ENCODE measurements around the gene ATP6V1F. TPM values are rescaled to one million over a fixed set of nuclear protein-coding genes. Genes with fewer than 3 reads are reported as not detected.
A peak's percentile ranks its signal among the peaks of the same experiment; 100 is the strongest.

ATP6V1F gene
- total and polyA plus RNA-seq, 3 donors from 2014 or later: 133 to 414 (median 166) TPM

DNA sequence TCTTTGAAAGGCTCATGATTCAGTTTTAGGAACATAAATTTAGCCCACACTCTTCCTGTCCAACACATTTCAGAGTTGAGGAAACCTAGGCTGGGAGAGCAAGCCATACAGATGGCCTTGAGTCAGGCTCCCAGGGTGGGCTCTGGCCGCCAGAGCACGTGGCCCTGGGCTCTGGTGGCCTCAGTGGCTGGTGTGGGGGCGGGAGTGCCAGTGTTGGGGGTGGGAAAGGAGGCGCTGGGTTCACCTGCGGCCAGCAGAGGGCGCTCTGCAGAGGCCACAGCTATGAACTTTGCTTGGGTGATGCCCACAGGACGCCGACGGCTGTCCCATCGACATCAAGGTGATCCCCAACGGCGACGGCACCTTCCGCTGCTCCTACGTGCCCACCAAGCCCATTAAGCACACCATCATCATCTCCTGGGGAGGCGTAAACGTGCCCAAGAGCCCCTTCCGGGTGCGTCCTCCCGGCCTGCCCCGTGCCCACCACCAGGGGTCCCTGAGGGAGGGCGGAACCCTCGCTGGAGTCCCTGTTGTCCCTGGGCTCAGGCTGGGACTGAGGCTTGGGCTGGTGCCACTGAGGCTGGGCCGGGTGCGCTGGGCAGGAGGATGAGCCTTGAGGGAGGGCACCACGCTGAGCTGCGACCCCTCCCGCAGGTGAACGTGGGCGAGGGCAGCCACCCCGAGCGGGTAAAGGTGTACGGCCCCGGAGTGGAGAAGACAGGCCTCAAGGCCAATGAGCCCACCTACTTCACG, 20.6 kb upstream of the ATP6V1F start:
- H3K27ac ChIP-seq: no peak overlapping the region
- TF ChIP-seq, protein P1, sequence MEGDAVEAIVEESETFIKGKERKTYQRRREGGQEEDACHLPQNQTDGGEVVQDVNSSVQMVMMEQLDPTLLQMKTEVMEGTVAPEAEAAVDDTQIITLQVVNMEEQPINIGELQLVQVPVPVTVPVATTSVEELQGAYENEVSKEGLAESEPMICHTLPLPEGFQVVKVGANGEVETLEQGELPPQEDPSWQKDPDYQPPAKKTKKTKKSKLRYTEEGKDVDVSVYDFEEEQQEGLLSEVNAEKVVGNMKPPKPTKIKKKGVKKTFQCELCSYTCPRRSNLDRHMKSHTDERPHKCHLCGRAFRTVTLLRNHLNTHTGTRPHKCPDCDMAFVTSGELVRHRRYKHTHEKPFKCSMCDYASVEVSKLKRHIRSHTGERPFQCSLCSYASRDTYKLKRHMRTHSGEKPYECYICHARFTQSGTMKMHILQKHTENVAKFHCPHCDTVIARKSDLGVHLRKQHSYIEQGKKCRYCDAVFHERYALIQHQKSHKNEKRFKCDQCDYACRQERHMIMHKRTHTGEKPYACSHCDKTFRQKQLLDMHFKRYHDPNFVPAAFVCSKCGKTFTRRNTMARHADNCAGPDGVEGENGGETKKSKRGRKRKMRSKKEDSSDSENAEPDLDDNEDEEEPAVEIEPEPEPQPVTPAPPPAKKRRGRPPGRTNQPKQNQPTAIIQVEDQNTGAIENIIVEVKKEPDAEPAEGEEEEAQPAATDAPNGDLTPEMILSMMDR (IDR thresholded peaks at IDR 0.05): peak in 2 of 3 experiments; percentile 43 to 72
- no peak for TF ChIP-seq POLR2A (IDR thresholded peaks at IDR 0.05)
- no peaks in the 10 kb centered on the region for H3K36me3 ChIP-seq (ENCODE audit: low read depth, missing control alignments)
- peak; percentile 40 for DNase-seq
- whole genome bisulfite sequencing, 2 donors: 69 to 75% methylated on average over 21 to 35 of the region's 35 CpGs
- H3K27me3 ChIP-seq: no peaks in the 10 kb centered on the region
- H3K4me3 ChIP-seq: no peak overlapping the region
- H3K4me1 ChIP-seq: no peaks in the 10 kb centered on the region
- intact Hi-C loops (cut with DNase I; ENCODE audit: low total_unique reads): no loop called here
- H3K9me3 ChIP-seq: no peaks in the 10 kb centered on the region

- no peak overlapping the region for H3K27ac ChIP-seq
- 94% methylated on average over 23 to 37 of the region's 38 CpGs for WGBS, 2 donors
- intact Hi-C loops (cut with DNase I; ENCODE audit: low total_unique reads): no loop called here
- H3K9me3 ChIP-seq: no peaks in the 10 kb centered on the region
- DNase-seq: no peak
- no peaks in the 10 kb centered on the region for H3K27me3 ChIP-seq
- no peaks in the 10 kb centered on the region for H3K4me1 ChIP-seq
- H3K4me3 ChIP-seq: no peak overlapping the region
- H3K36me3 ChIP-seq (ENCODE audit: low read depth, missing control alignments): no peaks in the 10 kb centered on the region
- TF ChIP-seq POLR2A (IDR thresholded peaks at IDR 0.05): no peak
- TF ChIP-seq, protein P1 (IDR thresholded peaks at IDR 0.05): no peak
Observed at GRCh38 chr7:128842674-128843641, 19.7 kb upstream of the ATP6V1F start.

DNA sequence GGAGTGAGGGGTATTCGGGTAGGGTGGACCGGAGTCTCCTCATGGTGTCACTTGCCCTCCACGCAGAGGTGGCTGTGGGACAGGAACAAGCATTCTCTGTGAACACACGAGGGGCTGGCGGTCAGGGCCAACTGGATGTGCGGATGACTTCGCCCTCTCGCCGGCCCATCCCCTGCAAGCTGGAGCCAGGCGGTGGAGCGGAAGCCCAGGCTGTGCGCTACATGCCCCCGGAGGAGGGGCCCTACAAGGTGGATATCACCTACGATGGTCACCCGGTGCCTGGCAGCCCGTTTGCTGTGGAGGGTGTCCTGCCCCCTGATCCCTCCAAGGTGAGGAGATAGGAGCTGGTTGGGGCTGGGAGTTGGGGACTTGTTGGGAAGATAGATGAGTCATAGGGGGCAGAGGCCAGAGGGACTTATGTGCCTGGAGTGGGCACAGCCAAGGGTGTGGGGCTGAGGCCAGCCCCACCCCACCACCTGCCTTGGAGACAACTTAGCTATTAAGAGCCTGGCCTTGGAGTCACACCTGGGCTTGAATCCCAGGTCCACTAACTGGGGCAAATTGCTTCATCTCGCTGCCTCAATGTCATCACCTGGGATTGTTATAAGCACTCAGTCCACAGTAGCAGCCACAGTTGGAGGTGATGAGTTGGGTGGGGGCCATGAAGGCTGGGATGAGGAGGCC, 18.6 kb upstream of the ATP6V1F start:
- Histone ChIP-seq H3K36me3 (ENCODE audit: low read depth, missing control alignments) (no peaks in the 10 kb centered on the region), H3K27me3 (no peaks in the 10 kb centered on the region), H3K9me3 (no peaks in the 10 kb centered on the region), H3K27ac (no peak overlapping the region), H3K4me3 (no peak overlapping the region), H3K4me1 (no peaks in the 10 kb centered on the region)
- intact Hi-C loops (cut with DNase I; ENCODE audit: low total_unique reads): no loop called here
- TF ChIP-seq, protein P1 (IDR thresholded peaks at IDR 0.05): no peak
- TF ChIP-seq POLR2A (IDR thresholded peaks at IDR 0.05): no peak
- no peak for DNase-seq
- 90 to 91% methylated on average over 10 to 17 of the region's 17 CpGs for WGBS, 2 donors

DNA sequence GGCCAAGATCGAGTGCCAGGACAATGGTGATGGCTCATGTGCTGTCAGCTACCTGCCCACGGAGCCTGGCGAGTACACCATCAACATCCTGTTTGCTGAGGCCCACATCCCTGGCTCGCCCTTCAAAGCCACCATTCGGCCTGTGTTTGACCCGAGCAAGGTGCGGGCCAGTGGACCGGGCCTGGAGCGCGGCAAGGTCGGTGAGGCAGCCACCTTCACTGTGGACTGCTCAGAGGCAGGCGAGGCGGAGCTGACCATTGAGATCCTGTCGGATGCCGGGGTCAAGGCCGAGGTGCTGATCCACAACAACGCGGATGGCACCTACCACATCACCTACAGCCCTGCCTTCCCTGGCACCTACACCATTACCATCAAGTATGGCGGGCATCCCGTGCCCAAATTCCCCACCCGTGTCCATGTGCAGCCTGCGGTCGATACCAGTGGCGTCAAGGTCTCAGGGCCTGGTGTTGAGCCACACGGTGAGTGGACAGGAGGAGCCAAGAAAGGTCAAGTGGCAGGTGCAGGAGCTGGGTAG, 17.8 kb upstream of the ATP6V1F start:
- intact Hi-C loops (cut with DNase I; ENCODE audit: low total_unique reads): no loop called here
- TF ChIP-seq, protein P1 (IDR thresholded peaks at IDR 0.05): no peak
- TF ChIP-seq POLR2A (IDR thresholded peaks at IDR 0.05): no peak
- Histone ChIP-seq H3K27ac (no peak overlapping the region), H3K4me3 (no peak overlapping the region), H3K27me3 (no peaks in the 10 kb centered on the region), H3K9me3 (no peaks in the 10 kb centered on the region), H3K36me3 (ENCODE audit: low read depth, missing control alignments) (no peaks in the 10 kb centered on the region), H3K4me1 (no peaks in the 10 kb centered on the region)
- WGBS, 2 donors: 92 to 96% methylated on average over 15 to 25 of the region's 25 CpGs
- DNase-seq: no peak

Measured in testis (tissue), 3 donors.